ENCODE measurements around the gene LCE7A.

Gene LCE7A

DNA sequence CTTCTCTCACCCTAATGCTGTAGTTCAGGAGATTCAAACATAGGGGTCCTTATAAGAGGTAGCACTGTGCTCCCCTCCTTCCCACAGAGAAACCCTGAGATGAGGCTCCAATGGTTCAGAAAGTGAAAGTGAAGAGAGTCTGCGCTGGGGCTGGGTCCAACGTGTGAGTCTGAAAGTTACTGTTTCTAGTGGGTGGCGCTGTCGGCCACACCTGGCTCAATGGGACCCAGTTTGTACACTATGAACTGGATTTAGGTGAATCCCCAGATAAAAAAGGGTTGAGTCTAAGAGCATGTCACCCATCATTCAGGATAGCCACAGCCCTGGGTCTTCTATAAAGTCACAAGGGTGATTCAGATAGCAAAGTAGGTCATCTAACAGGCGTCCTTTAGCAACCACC lies 21.1 kb downstream of the LCE7A start:
- no peak for DNase-seq

DNA sequence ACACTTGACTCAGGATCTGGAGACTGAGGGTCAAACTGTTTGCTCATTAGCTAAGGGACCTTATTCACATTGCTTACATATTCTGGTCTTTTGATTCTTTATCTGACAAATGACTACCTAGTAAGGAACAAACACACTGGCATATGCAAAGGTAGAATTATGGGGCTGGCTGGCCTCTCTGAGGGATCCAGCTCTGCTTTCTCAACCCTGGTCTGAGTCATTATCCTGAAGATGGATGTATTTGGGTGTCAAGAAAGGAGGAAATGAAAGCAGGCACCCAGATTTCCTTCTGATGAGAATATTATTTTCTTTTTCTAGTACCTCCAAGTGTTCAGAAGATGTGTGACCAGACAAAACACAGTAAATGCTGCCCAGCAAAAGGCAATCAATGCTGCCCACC lies 24.3 kb downstream of the LCE7A start:
- no peak for DNase-seq

DNA sequence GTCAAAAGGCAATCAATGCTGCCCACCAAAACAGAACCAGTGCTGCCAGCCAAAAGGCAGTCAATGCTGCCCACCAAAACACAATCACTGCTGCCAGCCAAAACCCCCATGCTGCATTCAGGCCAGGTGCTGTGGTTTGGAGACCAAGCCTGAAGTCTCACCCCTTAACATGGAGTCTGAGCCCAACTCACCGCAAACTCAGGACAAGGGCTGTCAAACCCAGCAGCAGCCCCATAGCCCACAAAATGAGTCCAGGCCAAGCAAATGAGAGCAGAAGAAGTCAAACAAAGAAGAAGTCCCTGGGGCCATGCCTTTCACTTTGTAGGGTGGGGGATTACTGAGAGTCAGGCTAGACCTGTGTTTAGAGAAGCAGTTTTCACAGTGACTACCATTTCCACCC lies 24.7 kb downstream of the LCE7A start:
- DNase-seq, result no peak

DNA sequence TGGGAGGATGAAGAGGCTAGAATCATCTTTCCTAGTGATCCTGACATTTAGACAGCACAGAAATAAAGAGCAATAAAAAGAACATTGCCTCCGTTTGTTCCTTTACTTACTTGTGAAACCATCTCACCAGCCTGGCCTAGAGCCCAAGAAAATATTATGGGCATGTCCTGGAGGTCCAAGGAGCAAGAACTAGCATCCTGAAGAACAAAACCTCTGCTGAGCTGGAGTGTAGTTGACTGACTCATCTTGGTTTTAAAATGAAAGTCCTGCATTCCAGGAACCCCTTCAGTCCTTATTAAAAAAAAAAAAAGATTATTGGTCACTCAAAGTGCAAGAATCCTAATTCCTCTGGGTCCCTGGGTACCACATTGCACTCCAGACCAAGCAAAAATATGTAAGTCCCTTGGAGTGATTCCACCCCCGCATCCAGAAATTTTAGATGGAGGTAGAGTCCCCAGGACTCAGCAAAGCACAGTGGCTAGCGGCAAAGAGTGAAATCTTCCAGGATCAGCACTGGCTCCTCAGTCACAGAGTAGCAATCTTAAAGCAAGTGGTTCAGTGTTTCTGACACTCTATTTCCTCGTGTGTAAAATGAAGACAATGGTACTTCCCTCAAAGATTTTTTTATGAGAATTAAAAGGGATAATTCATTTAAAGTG lies 25.3 kb downstream of the LCE7A start:
- no peak for DNase-seq

DNA sequence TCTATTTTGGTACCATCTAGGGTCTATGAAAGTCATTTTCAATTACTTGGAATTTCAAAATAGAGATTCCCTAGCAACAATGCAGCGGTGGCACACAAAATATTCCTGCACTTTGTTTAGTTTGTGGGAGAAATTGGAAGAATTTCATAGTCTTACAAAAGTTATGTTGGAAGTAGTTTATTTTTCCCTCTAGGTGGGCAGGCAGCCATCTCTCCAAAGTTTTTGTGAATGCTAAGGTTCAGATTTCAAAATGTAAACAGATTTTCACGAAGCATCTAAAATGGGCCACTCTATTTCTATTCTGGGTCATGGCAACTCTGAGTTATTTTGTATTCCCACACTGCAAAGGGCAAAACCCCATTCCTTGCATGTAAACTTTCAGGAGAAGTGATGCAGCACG lies 26.3 kb downstream of the LCE7A start:
- DNase-seq, result no peak

DNA sequence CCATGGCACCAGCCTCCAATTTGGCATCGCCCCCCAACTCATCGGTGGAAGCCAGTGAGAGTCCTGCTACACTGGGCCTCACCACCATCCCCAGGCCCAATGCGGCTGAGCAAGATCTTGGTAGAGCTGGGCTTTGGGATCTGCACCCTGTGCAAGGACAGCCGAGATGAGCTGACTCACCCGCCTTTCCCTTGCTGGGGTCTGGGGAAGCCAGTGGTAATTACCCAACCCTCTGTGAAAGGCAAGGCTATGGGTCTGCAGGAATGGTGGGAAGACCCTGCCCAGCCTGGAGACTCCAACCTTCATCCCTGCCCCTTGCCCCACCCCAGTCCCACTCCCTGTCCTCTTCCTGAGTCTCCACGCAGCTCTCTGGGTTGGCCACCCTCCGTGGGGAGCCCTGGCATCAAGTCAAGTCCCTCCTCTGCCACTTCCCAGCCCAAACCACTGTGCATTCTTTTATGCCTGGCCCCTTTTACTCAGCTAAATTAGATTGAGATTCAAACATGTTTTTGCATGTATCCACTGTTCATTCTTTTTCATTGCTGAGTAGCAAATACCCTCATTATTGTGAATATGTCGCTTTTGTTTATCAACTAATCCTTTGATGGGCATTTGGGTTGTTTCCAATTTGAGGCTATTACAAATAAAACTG lies 27.1 kb downstream of the LCE7A start:
- DNase-seq, result no peak

DNA sequence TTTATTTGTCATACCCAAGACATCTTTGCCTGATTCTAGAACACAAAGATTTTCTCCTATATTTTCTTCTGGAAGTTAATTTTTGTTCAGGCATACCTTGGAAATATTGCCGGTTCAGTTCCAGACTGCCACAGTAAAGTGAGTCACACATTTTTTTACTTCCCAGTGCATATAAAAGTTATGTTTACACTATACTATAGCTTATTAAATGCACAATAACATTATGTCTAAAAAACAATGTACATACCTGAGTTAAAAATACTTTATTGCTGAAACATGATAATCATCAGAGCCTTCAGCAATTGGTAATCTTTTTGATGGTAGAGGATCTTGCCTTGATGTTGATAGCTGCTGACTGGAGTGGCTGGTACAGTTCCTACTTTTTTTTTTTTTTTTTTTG lies 28.3 kb downstream of the LCE7A start:
- no peak for DNase-seq

DNA sequence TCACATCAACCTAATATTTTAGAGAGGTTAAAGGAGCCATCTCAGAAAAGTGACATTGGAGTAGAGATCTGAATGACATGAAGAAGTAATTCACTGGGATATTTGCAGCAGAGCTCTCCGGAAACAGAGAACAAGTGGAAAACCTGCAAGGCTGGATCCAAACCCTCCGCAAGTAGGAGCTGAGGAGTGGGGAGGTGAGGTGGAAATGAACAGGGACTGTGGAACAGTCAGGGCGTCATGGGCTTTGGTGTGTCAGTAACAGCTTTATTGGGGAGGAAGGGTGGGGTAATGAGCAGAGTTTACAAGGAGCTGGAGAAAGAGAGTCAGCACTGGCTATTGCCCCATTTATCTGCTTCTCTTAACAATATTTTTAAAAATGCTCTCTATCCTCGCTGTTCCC lies 39.2 kb downstream of the LCE7A start:
- DNase-seq, result no peak

DNA sequence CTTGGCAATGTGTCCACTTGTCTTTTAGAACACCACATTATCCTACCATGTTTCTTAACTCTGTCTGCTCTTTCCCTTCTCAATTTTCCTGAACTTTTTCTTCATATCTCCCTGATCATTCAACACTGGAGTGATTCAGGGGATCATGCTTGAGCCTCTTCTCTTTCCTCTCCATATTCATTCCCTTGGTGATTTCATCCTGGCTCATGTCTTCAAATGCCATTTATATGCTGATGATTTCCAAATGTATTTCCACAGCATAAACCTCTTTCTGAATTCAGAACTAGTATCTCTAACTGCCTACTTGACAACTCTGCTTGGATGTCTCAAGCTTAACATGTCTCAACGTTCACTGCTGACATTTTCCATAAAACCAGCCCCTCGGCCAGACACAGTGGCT lies 40.1 kb downstream of the LCE7A start:
- no peak for DNase-seq

DNA sequence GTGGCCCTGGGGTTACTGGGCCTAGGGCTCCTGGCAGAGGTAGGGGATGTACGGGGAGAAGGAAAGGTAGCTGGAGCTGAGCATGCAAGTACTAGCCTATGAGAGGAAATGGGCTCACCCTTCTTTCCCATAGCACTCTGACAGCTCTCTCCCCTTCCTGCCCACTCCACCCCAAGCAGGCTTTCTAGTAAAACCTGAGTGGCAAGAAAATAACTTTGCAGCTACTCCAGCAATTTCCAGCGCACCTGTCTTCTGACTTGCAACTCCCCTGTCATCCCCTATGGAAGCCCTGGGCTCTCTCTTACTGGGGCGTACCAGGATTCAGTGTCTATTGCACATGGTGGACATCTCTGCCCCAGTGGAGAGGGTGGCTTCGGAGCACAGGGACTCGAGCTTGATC lies 41.8 kb downstream of the LCE7A start:
- no peak for DNase-seq

DNA sequence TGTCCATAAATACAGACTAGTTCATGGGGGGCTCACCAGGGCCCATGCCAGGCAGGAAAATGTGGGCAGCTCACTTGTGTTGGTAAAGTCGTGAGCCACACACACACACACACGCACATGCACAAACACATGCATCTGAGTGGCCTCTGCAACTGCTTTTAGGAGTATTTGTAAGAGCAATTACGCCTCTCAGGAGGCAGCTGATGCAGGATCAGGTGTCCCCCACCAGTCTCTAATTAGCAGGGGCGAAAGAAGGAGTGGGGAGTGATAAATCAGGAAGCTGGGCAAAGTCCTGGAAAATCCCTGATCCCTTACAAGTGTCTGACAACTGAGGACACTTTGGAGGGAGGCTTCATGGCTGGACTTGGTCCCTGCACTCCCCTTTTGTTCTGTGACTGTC lies 42.8 kb downstream of the LCE7A start:
- no peak for DNase-seq

DNA sequence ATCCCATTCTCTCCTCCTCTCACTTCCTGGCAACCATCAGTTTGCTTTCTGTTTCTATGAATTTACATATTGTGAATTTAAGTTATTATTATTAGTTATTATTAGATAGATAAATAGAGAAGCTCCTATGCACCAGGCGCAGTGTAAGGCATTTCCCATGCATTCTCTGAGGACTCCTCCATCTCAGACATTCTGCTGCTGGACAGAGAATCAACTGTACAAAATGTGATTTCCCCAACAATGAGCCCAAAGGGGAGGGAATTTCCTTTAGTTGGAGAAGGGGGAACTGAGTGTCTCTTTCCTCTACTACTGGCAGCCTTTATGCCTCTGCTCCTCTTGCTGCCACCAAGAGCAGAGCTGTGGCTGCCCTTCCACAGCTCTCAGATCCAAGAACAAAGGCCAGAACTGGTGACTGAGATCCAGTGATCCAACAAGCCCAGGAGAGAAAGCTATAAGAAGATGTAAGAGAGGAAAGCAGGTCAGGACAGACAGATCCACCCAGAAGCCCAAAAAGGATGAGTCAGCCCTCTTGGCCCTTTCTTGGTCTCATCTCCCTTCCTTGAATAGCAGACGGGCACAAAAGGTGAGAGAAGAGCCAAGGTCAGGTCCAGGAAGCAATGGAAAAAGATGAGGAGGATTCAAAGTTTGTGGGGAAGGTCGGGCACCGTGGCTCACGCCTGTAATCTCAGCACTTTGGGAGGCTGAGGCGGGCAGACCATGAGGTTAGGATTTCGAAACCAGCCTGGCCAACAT lies 45.1 kb downstream of the LCE7A start:
- no peak for DNase-seq

DNA sequence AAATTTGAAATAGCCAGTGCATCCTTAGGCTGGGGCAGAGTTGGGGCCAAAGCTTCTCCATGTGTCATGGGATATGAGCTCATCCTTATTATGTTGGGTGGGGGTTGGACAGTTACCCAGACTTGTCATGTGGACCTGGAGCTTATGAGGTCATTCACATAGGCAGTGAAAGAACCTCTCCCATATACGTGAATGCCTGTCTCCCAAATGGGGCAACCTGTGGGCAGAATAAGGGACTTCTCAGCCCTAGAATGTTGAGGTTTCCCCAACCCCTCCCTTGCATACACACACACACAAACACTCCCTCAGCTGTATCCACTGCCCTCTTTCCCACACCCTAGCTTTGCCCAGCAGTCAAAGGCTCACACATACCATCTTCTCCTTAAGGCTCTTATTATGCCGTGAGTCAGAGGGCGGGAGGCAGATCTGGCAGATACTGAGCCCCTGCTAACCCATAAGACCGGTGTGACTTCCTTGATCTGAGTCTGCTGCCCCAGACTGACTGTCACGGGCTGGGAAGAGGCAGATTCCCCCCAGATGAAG lies 46.3 kb downstream of the LCE7A start:
- DNase-seq, result no peak

DNA sequence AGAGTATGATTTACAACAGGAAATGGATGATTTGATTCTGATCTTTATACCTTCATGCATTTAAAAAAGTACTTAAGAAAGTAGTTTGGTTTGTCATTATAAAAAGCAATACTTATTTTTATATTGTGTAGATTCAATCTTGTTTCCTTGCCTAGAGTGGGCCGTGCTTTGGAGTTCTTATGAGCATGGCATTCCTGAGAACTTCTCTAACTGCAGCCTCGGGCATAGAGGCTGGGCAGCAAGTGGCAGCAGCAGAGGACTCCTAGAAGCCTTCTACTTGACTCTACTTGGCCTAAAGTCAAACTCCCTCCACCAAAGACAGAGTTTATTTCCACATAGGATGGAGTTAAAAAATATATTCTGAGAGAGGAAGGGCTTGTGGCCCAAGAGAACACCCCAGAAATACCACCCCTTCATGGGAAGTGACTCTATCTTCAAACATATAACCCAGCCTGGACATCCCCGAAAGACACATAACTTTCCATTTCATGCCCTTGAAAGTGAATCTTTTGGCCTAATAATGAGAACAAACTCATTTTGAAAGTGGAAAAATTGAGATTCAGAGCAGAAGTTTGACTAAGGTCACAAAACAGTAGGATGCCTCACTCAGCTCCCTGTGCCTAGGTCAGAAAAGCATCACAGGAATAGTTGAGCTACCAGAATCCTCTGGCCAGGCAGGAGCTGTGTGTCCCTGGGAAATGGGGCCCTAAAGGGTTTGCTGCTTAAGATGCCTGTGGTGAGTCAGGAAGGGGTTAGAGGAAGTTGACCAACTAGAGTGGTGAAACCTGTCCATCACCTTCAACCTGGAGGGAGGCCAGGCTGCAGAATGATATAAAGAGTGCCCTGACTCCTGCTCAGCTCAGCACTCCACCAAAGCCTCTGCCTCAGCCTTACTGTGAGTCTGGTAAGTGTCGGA lies 48.1 kb downstream of the LCE7A start, which contains the start of gene IVL:
IVL (plus strand) TSS at position 861 of the 916 bp plus-strand sequence. CDS start 1,252 bp downstream, outside the sequence.
- DNase-seq, result no peak

DNA sequence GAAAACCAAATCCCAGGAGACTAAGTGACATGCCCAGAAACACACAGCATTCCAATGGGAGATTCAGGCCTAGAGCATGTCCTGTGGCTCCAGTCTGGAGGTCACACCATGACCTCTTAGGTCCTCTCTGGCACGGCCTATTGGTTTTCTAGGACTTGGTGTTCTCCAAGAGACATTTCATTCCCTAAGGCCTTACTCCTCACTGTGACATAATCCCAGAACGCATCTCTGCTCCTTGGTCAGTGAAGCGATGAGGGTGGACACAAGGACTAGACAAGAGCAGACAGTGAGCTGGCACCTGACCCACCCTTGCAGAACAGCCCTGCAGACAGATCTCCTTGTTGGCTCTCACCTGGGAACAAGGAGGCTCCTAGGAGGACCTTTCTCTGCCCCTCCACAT lies 49.4 kb downstream of the LCE7A start:
- DNase-seq, result no peak

Measured in AML-193 (cell line).